SK-N-SH (cell line): ENCODE results near the gene SERPINB2. TPM values are rescaled to one million over a fixed set of nuclear protein-coding genes. Genes with fewer than 3 reads are reported as not detected.

ENCODE experiments used
- CTCF ChIA-PET: fragments of 300-600, 350-600 bp; formaldehyde crosslinking; extraction: SDS; loops from one replicate; lab custom pipeline; 2021; lab: Yijun Ruan, JAX
- POLR2A ChIA-PET: fragments of 350-600 bp; sonication (Branson Sonifier 250); formaldehyde crosslinking; extraction: SDS; loops from one replicate; lab custom pipeline; 2020; ENCODE audit warnings: antibody characterized with exemption, inconsistent platforms; lab: Yijun Ruan, JAX
- DNase-seq: peaks from one replicate; pipeline ENCODE4 v3.0.0; 2012
- H2AFZ ChIP-seq: fragments of 200-600 bp; sonication (generic); 2 replicates; pipeline ENCODE4 v1.8.1; 2016; ENCODE audit warnings: antibody characterized with exemption, mild to moderate bottlenecking, low read depth
- H3F3A ChIP-seq: fragments of 200-600 bp; sonication (generic); replicated peaks from 2 replicates; pipeline ENCODE3; 2016; ENCODE audit warnings: antibody characterized with exemption, mild to moderate bottlenecking; ENCODE audit not compliant: insufficient read depth
- H3K27ac ChIP-seq, 2 experiments: fragments of 200-500 bp in 1 of 2; fragments of 200-600 bp in 1 of 2; sonication (Bioruptor generic) in 1 of 2; sonication (generic), shearing (Covaris generic) in 1 of 2; 2 replicates each; pipeline versions ENCODE4 v1.5.1 to v1.6.1; 2014 to 2016; ENCODE audit warnings: low read depth in 2 of 2, inconsistent platforms in 1 of 2, low read length in 1 of 2, mild to moderate bottlenecking in 1 of 2, mixed read lengths in 1 of 2
- H3K27me3 ChIP-seq: fragments of 200-600 bp; sonication (generic), shearing (Covaris generic); 2 replicates; pipeline ENCODE4 v1.6.1; 2016; ENCODE audit warnings: mixed run types; ENCODE audit not compliant: insufficient read depth
- H3K36me3 ChIP-seq, 2 experiments: fragments of 200-500 bp in 1 of 2; fragments of 200-600 bp in 1 of 2; sonication (Bioruptor generic) in 1 of 2; sonication (generic) in 1 of 2; replicated peaks in 1 of 2; 2 replicates each; pipeline versions ENCODE3 to v1.5.1; 2014 to 2016; ENCODE audit warnings: low read length in 1 of 2, mild to moderate bottlenecking in 1 of 2; ENCODE audit not compliant: insufficient read depth in 2 of 2, control insufficient read depth in 1 of 2
- H3K4me1 ChIP-seq, 2 experiments: fragments of 200-500 bp in 1 of 2; fragments of 200-600 bp in 1 of 2; sonication (Bioruptor generic) in 1 of 2; sonication (generic), shearing (Covaris generic) in 1 of 2; 2 replicates each; pipeline versions ENCODE4 v1.5.1 to v1.6.1; 2014 to 2016; ENCODE audit warnings: low read depth in 1 of 2, low read length in 1 of 2, mixed run types in 1 of 2; ENCODE audit not compliant: insufficient read depth in 2 of 2, control insufficient read depth in 1 of 2
- H3K4me2 ChIP-seq: fragments of 200-600 bp; sonication (generic), shearing (Covaris generic); 2 replicates; pipeline ENCODE4 v1.6.1; 2017; ENCODE audit warnings: mixed run types
- H3K4me3 ChIP-seq, 2 experiments: fragments of 200-500 bp in 1 of 2; fragments of 200-600 bp in 1 of 2; sonication (Bioruptor generic) in 1 of 2; sonication (generic), shearing (Covaris generic) in 1 of 2; 2 replicates each; pipeline versions ENCODE4 v1.5.1 to v1.8.1; 2014 to 2016; ENCODE audit warnings: low read depth in 2 of 2, inconsistent platforms in 1 of 2, low read length in 1 of 2, mild to moderate bottlenecking in 1 of 2, mixed read lengths in 1 of 2, moderate library complexity in 1 of 2
- H3K79me2 ChIP-seq: fragments of 200-600 bp; sonication (generic); 2 replicates; pipeline ENCODE4 v1.8.1; 2017; ENCODE audit warnings: mild to moderate bottlenecking; ENCODE audit not compliant: insufficient read depth
- H3K9ac ChIP-seq: fragments of 200-600 bp; sonication (generic); 2 replicates; pipeline ENCODE4 v1.6.1; 2017; ENCODE audit warnings: mixed run types
- H3K9me2 ChIP-seq: fragments of 200-600 bp; sonication (generic); 2 replicates; pipeline ENCODE4 v1.6.1; 2017; ENCODE audit warnings: mixed run types
- H3K9me3 ChIP-seq: fragments of 200-600 bp; sonication (generic); 2 replicates; pipeline ENCODE4 v1.6.1; 2017; ENCODE audit warnings: mixed run types, mild to moderate bottlenecking, moderate library complexity
- H4K20me1 ChIP-seq: fragments of 200-600 bp; sonication (generic); 2 replicates; pipeline ENCODE4 v1.6.1; 2017; ENCODE audit warnings: mild to moderate bottlenecking, mixed run types; ENCODE audit not compliant: insufficient read depth
- CHD2 ChIP-seq: fragments of 150-350 bp; IDR thresholded peaks from 2 replicates; pipeline ENCODE4 v1.6.1; 2018; ENCODE audit warnings: low read length; ENCODE audit not compliant: partially characterized antibody
- CTCF ChIP-seq: fragments of 200-600 bp; sonication (generic); IDR thresholded peaks from 2 replicates; pipeline ENCODE4 v1.6.1; 2017; ENCODE audit warnings: antibody characterized with exemption, mild to moderate bottlenecking, moderate library complexity
- ELF1 ChIP-seq: IDR thresholded peaks from 2 replicates; pipeline ENCODE4 v1.4.0; 2012
- EZH2phosphoT487 ChIP-seq: fragments of 200-600 bp; sonication (generic); IDR thresholded peaks from 2 replicates; pipeline ENCODE4 v1.6.1; 2017; ENCODE audit warnings: low read depth, mixed run types, mild to moderate bottlenecking, antibody characterized with exemption, moderate library complexity, borderline replicate concordance
- FOSL2 ChIP-seq: IDR thresholded peaks from 2 replicates; pipeline ENCODE4 v1.4.0; 2012; ENCODE audit warnings: low read depth, mild to moderate bottlenecking, moderate library complexity, borderline replicate concordance
- FOXM1 ChIP-seq: IDR thresholded peaks from 2 replicates; pipeline ENCODE4 v1.4.0; 2012; ENCODE audit warnings: low read depth, mild to moderate bottlenecking
- GABPA ChIP-seq: IDR thresholded peaks from 2 replicates; pipeline ENCODE4 v1.4.0; 2012; ENCODE audit warnings: low read depth, mild to moderate bottlenecking
- NRF1 ChIP-seq: IDR thresholded peaks from 2 replicates; pipeline ENCODE4 v1.6.1; 2012; ENCODE audit warnings: low read depth, mild to moderate bottlenecking, low read length
- POLR2AphosphoS5 ChIP-seq: IDR thresholded peaks from 2 replicates; pipeline ENCODE4 v1.6.1; 2012; ENCODE audit warnings: low read depth, low read length
- RCOR1 ChIP-seq: fragments of 150-350 bp; IDR thresholded peaks from 2 replicates; pipeline ENCODE4 v1.6.1; 2017; ENCODE audit warnings: antibody characterized with exemption, low read length
- SIN3A ChIP-seq: IDR thresholded peaks from 2 replicates; pipeline ENCODE4 v1.6.1; 2012; ENCODE audit warnings: low read depth, mild to moderate bottlenecking, low read length, moderate library complexity, borderline replicate concordance
- SMC3 ChIP-seq: IDR thresholded peaks from 2 replicates; pipeline ENCODE4 v1.6.1; 2012; ENCODE audit warnings: low read depth, low read length, improper control_type of control experiment
- TAF1 ChIP-seq: IDR thresholded peaks from 2 replicates; pipeline ENCODE4 v1.6.1; 2012; ENCODE audit warnings: low read depth, mild to moderate bottlenecking, low read length, moderate library complexity, borderline replicate concordance
- TCF12 ChIP-seq: IDR thresholded peaks from 2 replicates; pipeline ENCODE4 v1.4.0; 2012
- USF1 ChIP-seq: IDR thresholded peaks from 2 replicates; pipeline ENCODE4 v1.4.0; 2012; ENCODE audit warnings: low read depth, borderline replicate concordance
- USF2 ChIP-seq: fragments of 150-350 bp; IDR thresholded peaks from 2 replicates; pipeline ENCODE4 v1.6.1; 2017; ENCODE audit warnings: antibody characterized with exemption, low read length, low read depth, borderline replicate concordance
- polyA plus RNA-seq, 3 experiments: library from polyadenylated mRNA; depleted of rRNA; stranded (reverse); fragments of >200 nt; gene quantifications; 2 replicates each; pipeline ENCODE4 v1.2.3, GENCODE V29; 2012

Gene SERPINB2
- polyA plus RNA-seq, 1 of the 3 experiments (the other 2 are of a cell fraction), result 5.9 TPM

- Histone ChIP-seq H3F3A (no peaks in the 10 kb centered on the region), H3K27ac (no peak overlapping the region), H2AFZ (no peak overlapping the region), H3K4me1 (no peaks in the 10 kb centered on the region), H3K4me3 (no peak overlapping the region), H3K9ac (no peak overlapping the region), H3K79me2 (no peaks in the 10 kb centered on the region), H3K9me3 (no peaks in the 10 kb centered on the region), H4K20me1 (no peaks in the 10 kb centered on the region), H3K4me2 (no peak overlapping the region), H3K27me3 (peaks cover 8% of the 10 kb centered on the region; the same call in 1 of the 2 replicates), H3K36me3 (peaks cover 0 to 5% of the 10 kb centered on the region in 2 experiments), H3K9me2 (no peaks in the 10 kb centered on the region)
- ChIA-PET CTCF (interaction anchor here (1.1 kb wide), 1 partner anchor 95 kb away, joined by 3 read pairs; no protein-coding TSS in a partner anchor), POLR2A (no interaction called here)
- TF ChIP-seq RCOR1 (no peak), TCF12 (no peak), FOSL2 (no peak), USF1 (no peak), POLR2AphosphoS5 (no peak), CTCF (no peak), TAF1 (no peak), GABPA (no peak), SMC3 (no peak), NRF1 (no peak), SIN3A (no peak), EZH2phosphoT487 (no peak), FOXM1 (no peak), ELF1 (no peak), USF2 (no peak), CHD2 (no peak)
- no peak for DNase-seq
Observed at GRCh38 chr18:63899206-63899605, 11.7 kb downstream of the SERPINB2 start.
